ENCODE data around the gene APOM. TPM values are rescaled to one million over a fixed set of nuclear protein-coding genes. Genes with fewer than 3 reads are reported as not detected.

Gene APOM
- total and polyA plus RNA-seq, 8 donors = 0.62 to 5.0 (median 1.2) TPM

DNA sequence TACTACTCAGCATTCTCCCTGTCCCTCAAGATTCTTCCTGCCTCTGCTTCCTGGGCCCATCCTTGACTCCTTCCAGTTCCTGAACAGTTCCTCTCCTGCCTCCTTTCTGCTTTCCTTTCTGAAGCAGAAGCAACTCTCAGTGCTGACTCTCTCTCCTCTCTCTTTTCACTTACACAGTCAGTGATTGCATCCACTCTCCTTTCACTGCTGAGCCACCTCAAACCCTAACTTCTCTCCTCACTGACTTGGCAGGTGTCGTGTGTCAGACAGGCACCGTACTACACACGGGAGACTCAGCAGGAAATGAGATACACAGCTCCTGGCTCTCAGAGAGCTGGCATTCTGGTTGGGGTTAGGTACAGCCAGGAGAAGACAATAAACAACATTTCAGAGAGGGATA, 41.9 kb downstream of the APOM start:
- FAIRE-seq (no peak), DNase-seq (no peak), ATAC-seq (no peak)
- intact Hi-C loops (cut with DNase I) = no loop called here
- Histone ChIP-seq H3K27ac (no peak overlapping the region), H3K4me1 (peaks cover 0 to 10% (median 7%) of the 10 kb centered on the region in 3 donors), H3K9me3 (no peaks in the 10 kb centered on the region), H3K27me3 (no peaks in the 10 kb centered on the region), H3K36me3 (peaks cover 3 to 12% (median 6%) of the 10 kb centered on the region in 3 donors), H3K4me3 (no peak overlapping the region)
- WGBS, 2 donors = 52 to 70% methylated on average over 3 of the region's 3 CpGs
- TF ChIP-seq, protein P1, sequence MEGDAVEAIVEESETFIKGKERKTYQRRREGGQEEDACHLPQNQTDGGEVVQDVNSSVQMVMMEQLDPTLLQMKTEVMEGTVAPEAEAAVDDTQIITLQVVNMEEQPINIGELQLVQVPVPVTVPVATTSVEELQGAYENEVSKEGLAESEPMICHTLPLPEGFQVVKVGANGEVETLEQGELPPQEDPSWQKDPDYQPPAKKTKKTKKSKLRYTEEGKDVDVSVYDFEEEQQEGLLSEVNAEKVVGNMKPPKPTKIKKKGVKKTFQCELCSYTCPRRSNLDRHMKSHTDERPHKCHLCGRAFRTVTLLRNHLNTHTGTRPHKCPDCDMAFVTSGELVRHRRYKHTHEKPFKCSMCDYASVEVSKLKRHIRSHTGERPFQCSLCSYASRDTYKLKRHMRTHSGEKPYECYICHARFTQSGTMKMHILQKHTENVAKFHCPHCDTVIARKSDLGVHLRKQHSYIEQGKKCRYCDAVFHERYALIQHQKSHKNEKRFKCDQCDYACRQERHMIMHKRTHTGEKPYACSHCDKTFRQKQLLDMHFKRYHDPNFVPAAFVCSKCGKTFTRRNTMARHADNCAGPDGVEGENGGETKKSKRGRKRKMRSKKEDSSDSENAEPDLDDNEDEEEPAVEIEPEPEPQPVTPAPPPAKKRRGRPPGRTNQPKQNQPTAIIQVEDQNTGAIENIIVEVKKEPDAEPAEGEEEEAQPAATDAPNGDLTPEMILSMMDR (IDR thresholded peaks at IDR 0.05) = no peak

DNA sequence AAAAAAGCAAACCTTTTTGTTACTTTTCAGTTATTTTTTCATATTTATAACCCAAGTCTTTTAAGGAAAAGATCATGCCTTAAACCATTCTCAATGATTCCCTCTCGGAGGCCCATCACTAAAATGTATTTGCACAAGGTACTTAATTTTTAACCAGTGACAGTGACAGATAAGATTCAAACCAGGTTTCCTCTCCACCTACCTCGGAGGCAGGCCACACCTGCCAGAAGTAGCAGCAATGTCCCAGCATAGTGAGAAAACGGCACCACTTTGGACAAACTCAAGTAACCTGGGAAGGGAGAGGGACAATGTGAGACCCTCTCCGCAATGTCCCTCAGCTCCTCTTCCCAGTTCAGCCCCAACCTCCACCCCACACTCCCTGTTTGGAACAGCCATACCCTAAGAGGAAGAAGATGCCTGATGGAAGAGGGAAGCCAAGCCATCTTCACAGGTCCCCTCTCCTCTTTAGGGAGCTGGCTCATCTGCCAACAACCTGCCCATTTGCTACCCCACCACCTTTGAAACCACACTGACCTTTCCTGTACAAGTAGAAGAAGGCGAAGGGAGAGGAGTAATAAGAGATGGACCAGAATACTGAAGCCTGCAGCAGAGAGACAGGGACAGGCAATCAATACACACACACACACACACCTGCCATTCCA, 45.2 kb downstream of the APOM start:
- no peak for ATAC-seq
- no peak for DNase-seq
- no peaks in the 10 kb centered on the region for H3K27me3 ChIP-seq
- TF ChIP-seq, protein P1 (IDR thresholded peaks at IDR 0.05) = no peak
- intact Hi-C loops (cut with DNase I) = no loop called here
- peaks cover 0 to 6% (median 4%) of the 10 kb centered on the region in 3 donors for H3K36me3 ChIP-seq
- peaks cover 0 to 12% (median 10%) of the 10 kb centered on the region in 3 donors for H3K4me1 ChIP-seq
- H3K9me3 ChIP-seq = no peaks in the 10 kb centered on the region
- no peak overlapping the region for H3K27ac ChIP-seq
- 55% methylated on average over 5 of the region's 5 CpGs for WGBS, 2 donors
- no peak for FAIRE-seq
- no peak overlapping the region for H3K4me3 ChIP-seq

DNA sequence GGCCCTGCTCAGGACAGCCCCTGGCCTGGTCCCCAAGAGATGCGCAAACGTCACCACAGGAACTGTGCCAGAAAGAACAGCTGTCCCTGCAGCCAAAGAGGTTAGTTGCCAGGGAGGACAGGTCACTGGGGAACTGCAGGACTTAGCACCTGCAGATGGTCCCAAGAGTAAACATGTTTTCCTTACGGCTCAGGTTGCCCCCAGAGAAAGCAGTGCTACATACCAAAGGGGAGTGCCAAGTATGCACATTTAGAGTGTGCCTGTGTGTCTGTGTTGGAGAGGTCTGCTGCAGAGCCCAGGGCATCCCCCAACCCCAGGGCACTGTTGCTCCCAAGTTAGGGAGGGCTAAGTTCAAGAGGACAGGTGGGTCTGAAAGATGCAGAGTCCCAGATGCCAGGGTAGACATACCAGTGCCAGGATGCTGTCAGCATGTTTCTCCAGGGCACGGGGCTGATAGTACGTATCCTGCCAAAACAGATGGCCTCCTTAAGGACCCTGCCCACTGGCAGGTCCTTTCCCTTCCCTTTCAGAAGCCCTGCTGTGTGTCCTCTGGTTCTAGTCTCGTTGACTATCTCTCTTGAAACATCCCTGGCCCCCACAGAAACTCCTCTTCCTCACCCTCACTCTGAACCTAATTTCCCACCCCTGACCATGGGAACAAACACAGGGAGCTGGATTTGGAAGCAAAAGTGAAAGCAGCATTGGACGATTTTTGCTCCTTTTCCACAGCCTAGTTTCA, 46.1 kb downstream of the APOM start:
- peak overlapping the region in 3 of 4 donors; percentile 42 to 88 (median 84) for H3K4me3 ChIP-seq
- peaks cover 0 to 12% (median 10%) of the 10 kb centered on the region in 3 donors for H3K4me1 ChIP-seq
- no peaks in the 10 kb centered on the region for H3K27me3 ChIP-seq
- TF ChIP-seq, protein P1 (IDR thresholded peaks at IDR 0.05) = no peak
- ATAC-seq = peak in 1 of 4 donors; percentile 1
- DNase-seq = no peak
- H3K9me3 ChIP-seq = no peaks in the 10 kb centered on the region
- peaks cover 0 to 4% (median under 1%) of the 10 kb centered on the region in 3 donors for H3K36me3 ChIP-seq
- 23 to 27% methylated on average over 7 of the region's 7 CpGs for WGBS, 2 donors
- intact Hi-C loops (cut with DNase I) = no loop called here
- H3K27ac ChIP-seq = peak overlapping the region in 1 of 4 donors; percentile 94
- no peak for FAIRE-seq

DNA sequence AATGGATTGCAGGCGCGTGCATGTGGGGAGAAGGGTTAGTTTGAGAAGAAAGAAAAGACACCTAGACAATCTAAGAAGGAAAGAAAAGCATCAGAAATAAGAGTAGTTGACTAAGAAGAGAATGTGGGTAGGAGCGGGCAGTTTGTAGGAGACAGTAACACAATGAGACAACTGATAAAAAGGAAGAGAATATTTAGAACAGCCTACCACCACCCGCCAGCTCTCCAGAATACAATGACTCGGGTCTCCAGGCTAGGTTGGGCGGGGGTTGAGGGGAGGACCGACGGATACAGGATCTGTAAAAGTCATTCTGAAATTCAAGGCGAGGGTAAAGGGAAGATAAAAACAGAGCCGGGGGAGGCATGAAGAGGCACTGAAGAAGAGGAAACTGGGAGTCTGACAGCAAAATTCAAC, 46.7 kb downstream of the APOM start:
- Histone ChIP-seq H3K36me3 (peaks cover 0 to 4% (median 0%) of the 10 kb centered on the region in 3 donors), H3K4me1 (peaks cover 0 to 12% (median 10%) of the 10 kb centered on the region in 3 donors), H3K27me3 (no peaks in the 10 kb centered on the region), H3K4me3 (peak overlapping the region; percentile 42 to 88 (median 72)), H3K9me3 (no peaks in the 10 kb centered on the region), H3K27ac (peak overlapping the region; percentile 89 to 97 (median 94))
- intact Hi-C loops (cut with DNase I) = no loop called here
- WGBS, 2 donors = 0 to 1% methylated on average over 10 of the region's 10 CpGs
- FAIRE-seq = no peak
- TF ChIP-seq, protein P1 (IDR thresholded peaks at IDR 0.05) = no peak
- no peak for DNase-seq
- peak; percentile 4 to 7 (median 6) for ATAC-seq

Measured in pancreas (tissue), 10 donors.